Ascending aorta (tissue), 2 donors: ENCODE results near the gene PDK2. TPM values are rescaled to one million over a fixed set of nuclear protein-coding genes. Genes with fewer than 3 reads are reported as not detected.
A peak's percentile ranks its signal among the peaks of the same experiment; 100 is the strongest.

Experiments
- DNase-seq, 2 donors: peaks; one replicate each; pipeline ENCODE4 v3.0.0-alpha.2; 2019; ENCODE audit warnings: low spot score in 2 of 2
- H3K27ac ChIP-seq, 2 donors: fragments of 200-600 bp; sonication (generic); one replicate each; pipeline ENCODE4 v1.5.1; 2016 to 2017; ENCODE audit warnings: mild to moderate bottlenecking in 1 of 2
- H3K27me3 ChIP-seq: fragments of 200-600 bp; sonication (generic); one replicate; pipeline ENCODE4 v1.5.1; 2017
- H3K36me3 ChIP-seq, 2 donors: fragments of 200-600 bp; sonication (generic); one replicate each; pipeline ENCODE4 v1.5.1; 2016
- H3K4me1 ChIP-seq, 2 donors: fragments of 200-600 bp; sonication (generic); one replicate each; pipeline ENCODE4 v1.5.1; 2016 to 2017; ENCODE audit warnings: mild to moderate bottlenecking in 1 of 2
- H3K4me3 ChIP-seq, 2 donors: fragments of 200-600 bp; sonication (generic); one replicate each; pipeline ENCODE4 v1.5.1; 2016 to 2017; ENCODE audit warnings: mild to moderate bottlenecking in 1 of 2
- H3K9me3 ChIP-seq, 2 donors: fragments of 200-600 bp; sonication (generic); one replicate each; pipeline ENCODE4 v1.5.1; 2016
- CTCF ChIP-seq, 3 experiments: fragments of 200-600 bp in 2 of 3; fragments of 450-650 bp in 1 of 3; sonication (generic) in 2 of 3; IDR thresholded peaks; one replicate each; pipeline ENCODE4 v1.5.1; 2016 to 2019; ENCODE audit warnings: antibody characterized with exemption in 3 of 3, mild to moderate bottlenecking in 1 of 3, moderate library complexity in 1 of 3
- intact Hi-C: fragments of 100-400 bp; cut with DNase I; formaldehyde crosslinking; loops from one replicate; pipeline ENCODE4 v1.15.1; 2023
- total RNA-seq: library from RNA; depleted of rRNA; stranded (reverse); fragments of >200 nt; gene quantifications from one replicate; pipeline ENCODE4 v1.1.0, GENCODE V29; 2016

PDK2 gene
- total RNA-seq, 1 donor from 2014 or later = 73.5 TPM

- H3K4me3 ChIP-seq = no peak overlapping the region
- no peaks in the 10 kb centered on the region for H3K27me3 ChIP-seq
- intact Hi-C loops = no loop called here
- peaks cover 39 to 52% of the 10 kb centered on the region in 2 donors for H3K36me3 ChIP-seq
- DNase-seq = no peak
- H3K27ac ChIP-seq = no peak overlapping the region
- TF ChIP-seq CTCF (IDR thresholded peaks at IDR 0.05) = no peak
- no peaks in the 10 kb centered on the region for H3K9me3 ChIP-seq
- no peaks in the 10 kb centered on the region for H3K4me1 ChIP-seq
Measured at GRCh38 chr17:50088952-50089825, 6.0 kb upstream of the PDK2 start.

GRCh38 chr17:50090071-50090470 is 5.1 kb upstream of the PDK2 start:
- no peak overlapping the region for H3K4me3 ChIP-seq
- TF ChIP-seq CTCF (IDR thresholded peaks at IDR 0.05) = no peak
- H3K27ac ChIP-seq = no peak overlapping the region
- no peaks in the 10 kb centered on the region for H3K27me3 ChIP-seq
- intact Hi-C loops = no loop called here
- peaks cover 39 to 52% of the 10 kb centered on the region in 2 donors for H3K36me3 ChIP-seq
- DNase-seq = no peak
- H3K9me3 ChIP-seq = no peaks in the 10 kb centered on the region
- H3K4me1 ChIP-seq = no peaks in the 10 kb centered on the region

- Histone ChIP-seq H3K9me3 (no peaks in the 10 kb centered on the region), H3K36me3 (peaks cover 39 to 52% of the 10 kb centered on the region in 2 donors), H3K27me3 (no peaks in the 10 kb centered on the region), H3K4me3 (no peak overlapping the region), H3K4me1 (peaks cover 3 to 6% of the 10 kb centered on the region in 2 donors), H3K27ac (peak overlapping the region; percentile 6 to 7)
- intact Hi-C loops = no loop called here
- no peak for DNase-seq
- TF ChIP-seq CTCF (IDR thresholded peaks at IDR 0.05) = no peak
Measured at GRCh38 chr17:50090971-50091917, 3.9 kb upstream of the PDK2 start.

GRCh38 chr17:50091918-50092285 is 3.2 kb upstream of the PDK2 start:
- Histone ChIP-seq H3K4me3 (no peak overlapping the region), H3K27ac (peak overlapping the region; percentile 6 to 7), H3K27me3 (no peaks in the 10 kb centered on the region), H3K36me3 (peaks cover 39 to 46% of the 10 kb centered on the region in 2 donors), H3K9me3 (no peaks in the 10 kb centered on the region), H3K4me1 (peaks cover 6 to 11% of the 10 kb centered on the region in 2 donors)
- intact Hi-C loops = no loop called here
- DNase-seq = no peak
- no peak for TF ChIP-seq CTCF (IDR thresholded peaks at IDR 0.05)

- Histone ChIP-seq H3K36me3 (peaks cover 38 to 45% of the 10 kb centered on the region in 2 donors), H3K4me3 (no peak overlapping the region), H3K4me1 (peaks cover 6 to 14% of the 10 kb centered on the region in 2 donors), H3K9me3 (no peaks in the 10 kb centered on the region), H3K27ac (peak overlapping the region in 1 of 2 donors; percentile 73), H3K27me3 (no peaks in the 10 kb centered on the region)
- DNase-seq = no peak
- TF ChIP-seq CTCF (IDR thresholded peaks at IDR 0.05) = no peak
- intact Hi-C loops = no loop called here
Measured at GRCh38 chr17:50093246-50093645, 1.9 kb upstream of the PDK2 start.
